ENCODE measurements around the gene DDX47.
"Not testable (repeated sequence)": the region's sequence is repeated elsewhere in the genome, so short reads cannot be mapped to it uniquely, and the experiment has no call there.

The DDX47 gene

GRCh38 chr12:12872139-12872933, 59.2 kb downstream of the DDX47 start:
- DNase-seq (ENCODE audit: low read depth in 2 of 2) = no peak

- DNase-seq (ENCODE audit: low read depth in 2 of 2) = no peak
These were observed 59.8 kb downstream of the DDX47 start for GRCh38 chr12:12872934-12873275.

GRCh38 chr12:12874029-12874428, 60.9 kb downstream of the DDX47 start:
- DNase-seq (ENCODE audit: low read depth in 2 of 2) = no peak

GRCh38 chr12:12875301-12875700, 62.2 kb downstream of the DDX47 start:
- DNase-seq (ENCODE audit: low read depth in 2 of 2) = not testable (repeated sequence)

- no peak for DNase-seq (ENCODE audit: low read depth in 2 of 2)
These were observed 64.1 kb downstream of the DDX47 start for GRCh38 chr12:12877153-12877768.

- DNase-seq (ENCODE audit: low read depth in 2 of 2) = no peak
These were observed 64.8 kb downstream of the DDX47 start for GRCh38 chr12:12877781-12878455.
